BE2C (cell line): ENCODE data around the gene CPEB1.

Source experiments
- DNase-seq: peaks from one replicate; pipeline ENCODE4 v3.0.0-alpha.2; 2020
- H3K27me3 ChIP-seq: fragments of 250-450 bp; sonication (Bioruptor Pico); 2 replicates; pipeline ENCODE4 v1.5.1; 2020; ENCODE audit warnings: mild to moderate bottlenecking
- H3K36me3 ChIP-seq: fragments of 250-450 bp; sonication (Bioruptor Pico); 2 replicates; pipeline ENCODE4 v1.5.1; 2020; ENCODE audit warnings: mild to moderate bottlenecking
- H3K4me1 ChIP-seq: fragments of 250-450 bp; sonication (Bioruptor Pico); 2 replicates; pipeline ENCODE4 v1.5.1; 2020
- H3K4me3 ChIP-seq: 2 replicates; pipeline ENCODE4 v1.5.1; 2011; ENCODE audit warnings: low read depth, low read length
- H3K9me3 ChIP-seq: fragments of 250-450 bp; sonication (Bioruptor Pico); 2 replicates; pipeline ENCODE4 v1.5.1; 2020
- TF ChIP-seq, protein P1 (sequence below): IDR thresholded peaks from 2 replicates; pipeline ENCODE4 v1.5.1; 2012; ENCODE audit warnings: mild to moderate bottlenecking, low read depth, low read length

The CPEB1 gene

GRCh38 chr15:82575335-82575734 is 71.8 kb downstream of the CPEB1 start:
- no peak overlapping the region for H3K4me3 ChIP-seq
- TF ChIP-seq, protein P1, sequence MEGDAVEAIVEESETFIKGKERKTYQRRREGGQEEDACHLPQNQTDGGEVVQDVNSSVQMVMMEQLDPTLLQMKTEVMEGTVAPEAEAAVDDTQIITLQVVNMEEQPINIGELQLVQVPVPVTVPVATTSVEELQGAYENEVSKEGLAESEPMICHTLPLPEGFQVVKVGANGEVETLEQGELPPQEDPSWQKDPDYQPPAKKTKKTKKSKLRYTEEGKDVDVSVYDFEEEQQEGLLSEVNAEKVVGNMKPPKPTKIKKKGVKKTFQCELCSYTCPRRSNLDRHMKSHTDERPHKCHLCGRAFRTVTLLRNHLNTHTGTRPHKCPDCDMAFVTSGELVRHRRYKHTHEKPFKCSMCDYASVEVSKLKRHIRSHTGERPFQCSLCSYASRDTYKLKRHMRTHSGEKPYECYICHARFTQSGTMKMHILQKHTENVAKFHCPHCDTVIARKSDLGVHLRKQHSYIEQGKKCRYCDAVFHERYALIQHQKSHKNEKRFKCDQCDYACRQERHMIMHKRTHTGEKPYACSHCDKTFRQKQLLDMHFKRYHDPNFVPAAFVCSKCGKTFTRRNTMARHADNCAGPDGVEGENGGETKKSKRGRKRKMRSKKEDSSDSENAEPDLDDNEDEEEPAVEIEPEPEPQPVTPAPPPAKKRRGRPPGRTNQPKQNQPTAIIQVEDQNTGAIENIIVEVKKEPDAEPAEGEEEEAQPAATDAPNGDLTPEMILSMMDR = no peak
- H3K9me3 ChIP-seq = no peaks in the 10 kb centered on the region
- H3K36me3 ChIP-seq = no peaks in the 10 kb centered on the region
- no peak for DNase-seq
- H3K27me3 ChIP-seq = peaks cover 17% of the 10 kb centered on the region
- H3K4me1 ChIP-seq = peaks cover 10% of the 10 kb centered on the region

DNA sequence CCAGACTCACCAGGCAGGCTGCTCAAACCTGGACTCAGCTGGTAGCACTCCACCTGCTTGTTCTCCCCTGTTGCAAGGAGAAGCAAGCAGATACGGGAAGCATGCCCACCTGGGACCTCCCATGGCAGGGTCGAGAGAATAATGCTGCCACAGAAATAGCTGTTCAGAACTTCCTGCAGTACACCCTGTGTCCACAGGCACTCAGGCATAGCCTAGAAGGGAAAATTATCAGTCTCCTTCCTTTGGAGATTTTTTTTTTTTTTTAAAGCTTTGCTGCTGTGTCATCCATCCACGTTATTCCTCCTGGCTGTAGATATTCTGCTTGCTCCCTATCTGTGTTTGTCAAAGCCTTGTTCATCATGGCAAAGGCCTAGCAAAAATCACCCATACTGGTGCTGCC is 74.2 kb downstream of the CPEB1 start:
- DNase-seq = no peak
- Histone ChIP-seq H3K36me3 (no peaks in the 10 kb centered on the region), H3K27me3 (peaks cover 5% of the 10 kb centered on the region), H3K4me1 (peaks cover 10% of the 10 kb centered on the region), H3K4me3 (no peak overlapping the region), H3K9me3 (no peaks in the 10 kb centered on the region)
- TF ChIP-seq, protein P1 = no peak

- no peak for DNase-seq
- H3K27me3 ChIP-seq = peaks cover 3% of the 10 kb centered on the region
- TF ChIP-seq, protein P1 = no peak
Measured at GRCh38 chr15:82572311-82572710, 74.9 kb downstream of the CPEB1 start.

GRCh38 chr15:82571722-82572222 is 75.4 kb downstream of the CPEB1 start:
- H3K36me3 ChIP-seq = no peaks in the 10 kb centered on the region
- H3K4me1 ChIP-seq = peaks cover 10% of the 10 kb centered on the region
- peaks cover 3% of the 10 kb centered on the region for H3K27me3 ChIP-seq
- TF ChIP-seq, protein P1 = no peak
- DNase-seq = peak; percentile 67
- H3K9me3 ChIP-seq = no peaks in the 10 kb centered on the region
- H3K4me3 ChIP-seq = peak overlapping the region; percentile 62

More at GRCh38 chr15:82572311-82572710, 74.9 kb downstream of the CPEB1 start:
- H3K4me1 ChIP-seq = peaks cover 10% of the 10 kb centered on the region
- no peaks in the 10 kb centered on the region for H3K9me3 ChIP-seq
- H3K36me3 ChIP-seq = no peaks in the 10 kb centered on the region
- H3K4me3 ChIP-seq = no peak overlapping the region

DNA sequence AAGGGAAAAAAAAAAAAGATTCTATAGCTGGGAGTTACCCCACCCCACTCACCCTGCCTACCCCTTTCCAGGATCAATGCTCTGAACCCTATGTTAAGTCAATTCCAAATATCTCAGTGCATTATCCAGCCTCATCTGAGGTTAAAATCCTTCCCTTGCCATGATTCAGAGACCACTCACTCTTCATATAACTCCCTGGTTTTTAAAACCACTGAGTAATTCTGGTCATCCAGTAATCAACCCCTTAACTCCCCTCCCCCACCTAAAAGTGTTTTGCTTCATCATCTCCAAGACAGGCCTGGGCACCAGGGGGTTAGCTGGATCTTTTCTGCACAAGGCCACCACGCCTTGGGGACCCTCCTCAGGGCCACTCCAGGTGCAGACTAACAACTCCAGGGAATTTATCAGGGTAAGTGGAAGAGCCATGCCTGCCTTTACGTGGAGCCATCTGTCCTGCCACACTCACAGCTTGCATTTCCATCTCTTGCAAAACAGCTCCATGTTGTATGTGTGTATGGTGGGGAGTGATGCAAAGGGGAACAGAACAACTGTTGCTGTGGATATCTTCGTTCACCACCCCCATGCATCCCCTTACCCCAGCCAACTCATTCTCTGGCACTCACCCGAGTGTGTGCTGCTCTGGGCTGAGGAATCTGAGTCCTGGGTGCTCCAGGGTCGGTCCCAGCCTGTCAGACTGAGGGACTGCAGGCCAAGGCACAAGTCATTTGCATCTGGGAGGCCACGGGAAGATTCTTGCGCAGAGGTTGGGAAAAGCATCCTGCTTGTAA is 76.2 kb downstream of the CPEB1 start:
- H3K4me3 ChIP-seq = peak overlapping the region; percentile 62
- H3K36me3 ChIP-seq = no peaks in the 10 kb centered on the region
- DNase-seq = no peak
- H3K9me3 ChIP-seq = no peaks in the 10 kb centered on the region
- TF ChIP-seq, protein P1 = no peak
- H3K27me3 ChIP-seq = peaks cover 3% of the 10 kb centered on the region
- H3K4me1 ChIP-seq = peaks cover 10% of the 10 kb centered on the region

GRCh38 chr15:82569834-82570233 is 77.3 kb downstream of the CPEB1 start:
- TF ChIP-seq, protein P1 = no peak
- Histone ChIP-seq H3K9me3 (no peaks in the 10 kb centered on the region), H3K4me1 (peaks cover 10% of the 10 kb centered on the region), H3K27me3 (no peaks in the 10 kb centered on the region; the same call in none of the 2 replicates), H3K4me3 (no peak overlapping the region), H3K36me3 (no peaks in the 10 kb centered on the region)
- no peak for DNase-seq
